K562 (cell line): Measurements from ENCODE around the gene OXSM. TPM values are rescaled to one million over a fixed set of nuclear protein-coding genes. Genes with fewer than 3 reads are reported as not detected.

Experiments
- ARID3A ChIP-seq: IDR thresholded peaks from 2 replicates; pipeline ENCODE4 v1.6.1; 2012; ENCODE audit warnings: low read depth, low read length, improper control_type of control experiment, borderline replicate concordance
- COPS2 ChIP-seq: fragments of 450-650 bp; conservative IDR thresholded peaks from 2 replicates; pipeline ENCODE4 v1.6.1; 2016; ENCODE audit warnings: mild to moderate bottlenecking, moderate library complexity
- DACH1 ChIP-seq: fragments of 450-650 bp; IDR thresholded peaks from 2 replicates; pipeline ENCODE4 v1.6.1; 2018; ENCODE audit not compliant: partially characterized antibody
- ID3 ChIP-seq, 2 experiments: fragments of 250-450 bp in 1 of 2; fragments of 450-650 bp in 1 of 2; sonication (Bioruptor Pico) in 1 of 2; IDR thresholded peaks; 2 replicates each; pipeline versions ENCODE4 v1.6.1 to v1.8.0; 2016 to 2021; ENCODE audit warnings: mild to moderate bottlenecking in 2 of 2, moderate library complexity in 2 of 2, missing compliant biosample characterization in 1 of 2, missing genetic modification characterization in 1 of 2
- KAT7 ChIP-seq: sonication (generic); formaldehyde crosslinking; IDR thresholded peaks from 2 replicates; pipeline ENCODE4 v1.8.0; 2022; ENCODE audit warnings: missing genetic modification reagents, mild to moderate bottlenecking, borderline replicate concordance
- MCM7 ChIP-seq, 2 experiments: fragments of 450-650 bp; IDR thresholded peaks; 2 replicates each; pipeline ENCODE4 v1.6.1; 2016 to 2018
- MIER1 ChIP-seq: fragments of 450-650 bp; IDR thresholded peaks from 2 replicates; pipeline ENCODE4 v1.6.1; 2016; ENCODE audit warnings: antibody characterized with exemption, mild to moderate bottlenecking, low read depth
- PKNOX1 ChIP-seq: fragments of 450-650 bp; IDR thresholded peaks from 2 replicates; pipeline ENCODE4 v1.6.1; 2016
- TCF15 ChIP-seq: fragments of 250-450 bp; sonication (Bioruptor Pico); IDR thresholded peaks from 2 replicates; pipeline ENCODE4 v1.8.0; 2022; ENCODE audit warnings: moderate library complexity, mild to moderate bottlenecking, inconsistent platforms
- XRCC5 ChIP-seq: fragments of 200-400 bp; formaldehyde crosslinking; IDR thresholded peaks from 2 replicates; pipeline ENCODE4 v1.6.1; 2017; ENCODE audit warnings: low read depth, mild to moderate bottlenecking, low read length
- ZNF134 ChIP-seq: fragments of 250-450 bp; sonication (Bioruptor Pico); conservative IDR thresholded peaks from 2 replicates; pipeline ENCODE4 v1.4.0; 2020
- ZNF318 ChIP-seq, 2 experiments: fragments of 450-650 bp; IDR thresholded peaks; 2 replicates each; pipeline ENCODE4 v1.6.1; 2016; ENCODE audit warnings: mild to moderate bottlenecking in 2 of 2, borderline replicate concordance in 1 of 2, low read depth in 1 of 2, moderate library complexity in 1 of 2
- ZNF668 ChIP-seq: fragments of 250-450 bp; sonication (Bioruptor Pico); IDR thresholded peaks from 2 replicates; pipeline ENCODE4 v1.8.0; 2022; ENCODE audit warnings: mild to moderate bottlenecking, inconsistent platforms
- polyA plus RNA-seq, 8 experiments: library from polyadenylated mRNA; depleted of rRNA in 4 of 8; stranded (reverse) in 5 of 8; unstranded in 3 of 8; fragments of >200 nt; fragmentation: Nextera tagmentation in 2 of 8; fragmentation: Illumina TruSeq in 1 of 8; extraction: Ambion mirVana in 2 of 8; extraction: Trizol in 1 of 8; gene quantifications; 2 replicates each; pipeline versions ENCODE4 v1.2.1 to v1.2.3, GENCODE V29; 2011 to 2014; ENCODE audit warnings: inconsistent platforms in 1 of 8, missing spikeins in 1 of 8
- total RNA-seq, 7 experiments: library from RNA; depleted of rRNA in 6 of 7; stranded (reverse); fragments of >200 nt in 6 of 7; fragmentation: Illumina TruSeq in 2 of 7; extraction: Trizol in 2 of 7; gene quantifications; 2 replicates each; pipeline versions ENCODE4 v1.2.1 to v1.2.3, GENCODE V29; 2011 to 2021; ENCODE audit warnings: low replicate concordance in 1 of 7

The OXSM gene
- total and polyA plus RNA-seq, 9 of the 15 experiments (the other 6 are each of a cell fraction or from before 2014, with no cell fraction given), result 24.0 to 107 (median 34.0) TPM

GRCh38 chr3:25804676-25805075 is 14.8 kb downstream of the OXSM start (continued):
- TF ChIP-seq ZNF318 (IDR thresholded peaks at IDR 0.05; ENCODE audit: borderline replicate concordance in 1 of 2, low read depth in 1 of 2), result no peak
- TF ChIP-seq MCM7 (IDR thresholded peaks at IDR 0.05), result peak in 1 of 2 experiments; percentile 64; a peak in 1 of 4 replicates
- TF ChIP-seq COPS2, result no peak
- no peak for TF ChIP-seq ID3 (CRISPR knock-in tag; IDR thresholded peaks at IDR 0.05)
- no peak for TF ChIP-seq ID3 (tag; IDR thresholded peaks at IDR 0.05)
- TF ChIP-seq ZNF134 (CRISPR knock-in tag), result no peak
- TF ChIP-seq MIER1, result no peak
- TF ChIP-seq KAT7 (CRISPR knock-in tag), result no peak
- no peak for TF ChIP-seq PKNOX1
- no peak for TF ChIP-seq ZNF668
- no peak for TF ChIP-seq TCF15 (CRISPR knock-in tag)
- TF ChIP-seq ARID3A, result no peak
- TF ChIP-seq XRCC5, result no peak
- TF ChIP-seq DACH1, result peak; percentile 92
